ENCODE measurements around the gene CMTM1. TPM values are rescaled to one million over a fixed set of nuclear protein-coding genes. Genes with fewer than 3 reads are reported as not detected.

CMTM1 gene
- total RNA-seq, 1 experiment from 2014 or later, result 5.2 TPM

GRCh38 chr16:66575060-66575459 lies 8.8 kb downstream of the CMTM1 start:
- Histone ChIP-seq H2AFZ (ENCODE audit: low read depth, low read length, poor library complexity, severe bottlenecking) (no peak overlapping the region), H3K9me2 (ENCODE audit: insufficient read depth) (no peaks in the 10 kb centered on the region), H3K36me3 (ENCODE audit: control insufficient read depth in 1 of 2, insufficient read depth in 2 of 2, low read length in 2 of 2) (no peaks in the 10 kb centered on the region), H3K9ac (ENCODE audit: low read length) (no peak overlapping the region), H3K4me2 (ENCODE audit: low read length) (no peak overlapping the region), H3K4me3 (replicated peaks in 1 of 2; ENCODE audit: low read depth in 1 of 2, low read length in 2 of 2) (no peak overlapping the region), H4K20me1 (ENCODE audit: insufficient read depth) (no peaks in the 10 kb centered on the region), H3K9me3 (ENCODE audit: control insufficient read depth in 1 of 2, insufficient read depth in 1 of 2, low read depth in 1 of 2, low read length in 2 of 2) (no peaks in the 10 kb centered on the region), H3K27ac (ENCODE audit: low read depth, low read length) (no peak overlapping the region), H3K4me1 (ENCODE audit: control insufficient read depth in 1 of 2, insufficient read depth in 2 of 2, low read length in 2 of 2) (peaks cover 2 to 6% of the 10 kb centered on the region in 2 experiments), H3K27me3 (ENCODE audit: insufficient read depth, low read length) (no peaks in the 10 kb centered on the region), H3K79me2 (ENCODE audit: insufficient read depth, low read length) (no peaks in the 10 kb centered on the region)
- DNase-seq (ENCODE audit: low read depth, low spot score) (no peak), ATAC-seq (no peak)
- RAD21 ChIA-PET (ENCODE audit: low non-redundant PET in 1 of 2, low total read pairs in 2 of 2, uncharacterized antibody in 2 of 2, unreplicated experiment in 2 of 2), result no interaction called here
- BruUV-seq (replicated peaks), result no TSS peak
- CTCF ChIA-PET, result interaction anchor here (1.2 kb wide), 1 partner anchor 34 kb away, joined by 4 read pairs; no protein-coding TSS in a partner anchor
- POLR2A ChIA-PET, result no interaction called here
- TF ChIP-seq CEBPB (IDR thresholded peaks at IDR 0.05; ENCODE audit: low read depth), result no peak
- no peak for TF ChIP-seq ATF3 (IDR thresholded peaks at IDR 0.05)
- no peak for TF ChIP-seq FOSL1 (IDR thresholded peaks at IDR 0.05; ENCODE audit: low read depth)
- TF ChIP-seq YY1 (IDR thresholded peaks at IDR 0.05; ENCODE audit: extremely low read depth, insufficient replicate concordance, low read depth, low read length), result no peak
- no peak for TF ChIP-seq CTCF (IDR thresholded peaks at IDR 0.05 in 2 of 3, conservative IDR thresholded peaks at IDR 0.05 in 1 of 3; ENCODE audit: borderline replicate concordance in 1 of 3, insufficient read depth in 1 of 3, low read depth in 2 of 3, low read length in 2 of 3)
- no peak for TF ChIP-seq ZNF274 (IDR thresholded peaks at IDR 0.05; ENCODE audit: low read depth, low read length)
- TF ChIP-seq JUND (IDR thresholded peaks at IDR 0.05), result no peak
- no peak for TF ChIP-seq REST (IDR thresholded peaks at IDR 0.05; ENCODE audit: low read depth)
- TF ChIP-seq ELF1 (IDR thresholded peaks at IDR 0.05; ENCODE audit: borderline replicate concordance, low read depth), result no peak
- no peak for TF ChIP-seq TCF7L2 (IDR thresholded peaks at IDR 0.05; ENCODE audit: borderline replicate concordance, extremely low read depth, insufficient read depth, insufficient read length)
- intact Hi-C loops (cut with micrococcal nuclease), result no loop called here
